H9 (cell line): Measurements from ENCODE around the gene PHKA1. TPM values are rescaled to one million over a fixed set of nuclear protein-coding genes. Genes with fewer than 3 reads are reported as not detected.
"Not testable (repeated sequence)": the region's sequence is repeated elsewhere in the genome, so short reads cannot be mapped to it uniquely, and the experiment has no call there.

ENCODE experiments used
- DNase-seq: peaks from one replicate; pipeline ENCODE4 v3.0.0-alpha.2; 2017
- H2AFZ ChIP-seq: one replicate; pipeline ENCODE4 v1.6.1; 2013; ENCODE audit warnings: mild to moderate bottlenecking, low read length, control low read depth, moderate library complexity
- H2AK5ac ChIP-seq: 2 replicates; pipeline ENCODE4 v1.6.1; 2013; ENCODE audit warnings: low read length, control low read depth, mixed read lengths; ENCODE audit not compliant: insufficient read length
- H2BK120ac ChIP-seq: one replicate; pipeline ENCODE4 v1.6.1; 2013; ENCODE audit warnings: low read depth, mild to moderate bottlenecking, low read length, control low read depth, inconsistent platforms; ENCODE audit not compliant: poor library complexity, severe bottlenecking
- H2BK12ac ChIP-seq: 2 replicates; pipeline ENCODE4 v1.6.1; 2013; ENCODE audit warnings: low read length, control low read depth, mixed read lengths, low read depth; ENCODE audit not compliant: insufficient read length
- H2BK15ac ChIP-seq: 2 replicates; pipeline ENCODE4 v1.6.1; 2013; ENCODE audit warnings: low read depth, low read length, control low read depth
- H2BK20ac ChIP-seq: one replicate; pipeline ENCODE4 v1.6.1; 2013; ENCODE audit warnings: low read depth, mild to moderate bottlenecking, low read length, control low read depth, inconsistent platforms; ENCODE audit not compliant: poor library complexity, severe bottlenecking
- H2BK5ac ChIP-seq: 2 replicates; pipeline ENCODE4 v1.6.1; 2013; ENCODE audit warnings: low read length, control low read depth, mixed read lengths; ENCODE audit not compliant: insufficient read length
- H3K14ac ChIP-seq: 2 replicates; pipeline ENCODE4 v1.6.1; 2013; ENCODE audit warnings: low read length, control low read depth; ENCODE audit not compliant: insufficient read depth
- H3K18ac ChIP-seq: 2 replicates; pipeline ENCODE4 v1.6.1; 2013; ENCODE audit warnings: low read depth, mild to moderate bottlenecking, mixed read lengths, low read length, control low read depth; ENCODE audit not compliant: insufficient read length
- H3K23ac ChIP-seq: 2 replicates; pipeline ENCODE4 v1.6.1; 2013; ENCODE audit warnings: low read length, control low read depth, mixed read lengths, low read depth; ENCODE audit not compliant: insufficient read length
- H3K23me2 ChIP-seq: 2 replicates; pipeline ENCODE4 v1.6.1; 2013; ENCODE audit warnings: low read depth, mild to moderate bottlenecking, mixed read lengths, low read length, control low read depth; ENCODE audit not compliant: insufficient read length, poor library complexity, severe bottlenecking
- H3K27ac ChIP-seq: 2 replicates; pipeline ENCODE4 v1.5.1; 2013; ENCODE audit warnings: low read length, control low read depth, mixed read lengths, low read depth; ENCODE audit not compliant: insufficient read length
- H3K27me3 ChIP-seq: 2 replicates; pipeline ENCODE4 v1.6.1; 2013; ENCODE audit warnings: low read length, control low read depth, inconsistent platforms; ENCODE audit not compliant: insufficient read depth
- H3K4ac ChIP-seq: 2 replicates; pipeline ENCODE4 v1.6.1; 2013; ENCODE audit warnings: low read depth, mild to moderate bottlenecking, control low read depth, inconsistent platforms, low read length, moderate library complexity
- H3K4me1 ChIP-seq: 2 replicates; pipeline ENCODE4 v1.6.1; 2013; ENCODE audit warnings: low read length, control low read depth, inconsistent platforms; ENCODE audit not compliant: insufficient read depth
- H3K4me2 ChIP-seq: 2 replicates; pipeline ENCODE4 v1.6.1; 2013; ENCODE audit warnings: low read length, control low read depth, mixed read lengths; ENCODE audit not compliant: insufficient read length, insufficient read depth
- H3K56ac ChIP-seq: 2 replicates; pipeline ENCODE4 v1.6.1; 2013; ENCODE audit warnings: low read depth, mild to moderate bottlenecking, mixed read lengths, low read length, control low read depth; ENCODE audit not compliant: insufficient read length
- H3K79me1 ChIP-seq: 2 replicates; pipeline ENCODE4 v1.6.1; 2013; ENCODE audit warnings: low read depth, mild to moderate bottlenecking, moderate library complexity, low read length, control low read depth, inconsistent platforms; ENCODE audit not compliant: insufficient read depth, poor library complexity, severe bottlenecking
- H3K79me2 ChIP-seq: 2 replicates; pipeline ENCODE4 v1.6.1; 2013; ENCODE audit warnings: low read length, control low read depth, inconsistent platforms; ENCODE audit not compliant: insufficient read depth
- H3K9ac ChIP-seq: 2 replicates; pipeline ENCODE4 v1.6.1; 2013; ENCODE audit warnings: low read length, control low read depth, mixed read lengths; ENCODE audit not compliant: insufficient read length; ENCODE audit errors: extremely low read depth
- H3K9me3 ChIP-seq: one replicate; pipeline ENCODE4 v1.6.1; 2013; ENCODE audit warnings: low read depth, low read length, inconsistent platforms; ENCODE audit not compliant: control insufficient read depth
- H3T11ph ChIP-seq: one replicate; pipeline ENCODE4 v1.6.1; 2013; ENCODE audit warnings: mild to moderate bottlenecking, low read length, control low read depth, inconsistent platforms
- H4K20me1 ChIP-seq: one replicate; pipeline ENCODE4 v1.6.1; 2013; ENCODE audit not compliant: control insufficient read depth, insufficient read length, insufficient read depth
- H4K5ac ChIP-seq: 2 replicates; pipeline ENCODE4 v1.6.1; 2013; ENCODE audit warnings: low read depth, mild to moderate bottlenecking, mixed read lengths, low read length, control low read depth; ENCODE audit not compliant: insufficient read length
- H4K8ac ChIP-seq: replicated peaks from 2 replicates; pipeline ENCODE4 v1.6.1; 2013; ENCODE audit warnings: low read length, control low read depth, mixed read lengths, low read depth; ENCODE audit not compliant: insufficient read length
- H4K91ac ChIP-seq: 2 replicates; pipeline ENCODE4 v1.6.1; 2013; ENCODE audit warnings: low read depth, mild to moderate bottlenecking, moderate library complexity, mixed read lengths, low read length, control low read depth; ENCODE audit not compliant: insufficient read length
- H3K27ac Mint-ChIP-seq, 3 experiments: 2 replicates in 2 of 3; 3 replicates in 1 of 3; pipeline ENCODE4 v1.8.0; 2020 to 2021; ENCODE audit warnings: mixed read lengths in 3 of 3, mild to moderate bottlenecking in 1 of 3, moderate library complexity in 1 of 3
- H3K27me3 Mint-ChIP-seq: 2 replicates; pipeline ENCODE4 v1.8.0; 2021; ENCODE audit warnings: low read depth, mild to moderate bottlenecking, moderate library complexity, mixed read lengths
- H3K36me3 Mint-ChIP-seq, 3 experiments: 2 replicates in 2 of 3; 3 replicates in 1 of 3; pipeline ENCODE4 v1.8.0; 2020 to 2021; ENCODE audit warnings: low read depth in 3 of 3, mixed read lengths in 3 of 3; ENCODE audit not compliant: insufficient read depth in 1 of 3
- H3K4me1 Mint-ChIP-seq, 2 experiments: 2 replicates each; pipeline ENCODE4 v1.8.0; 2020; ENCODE audit warnings: mixed read lengths in 2 of 2
- H3K4me3 Mint-ChIP-seq, 2 experiments: 2 replicates in 1 of 2; 3 replicates in 1 of 2; pipeline ENCODE4 v1.8.0; 2020 to 2021; ENCODE audit warnings: mild to moderate bottlenecking in 2 of 2, mixed read lengths in 2 of 2, moderate library complexity in 1 of 2
- H3K9me3 Mint-ChIP-seq, 2 experiments: 2 replicates in 1 of 2; 3 replicates in 1 of 2; pipeline ENCODE4 v1.8.0; 2020; ENCODE audit warnings: mild to moderate bottlenecking in 2 of 2, mixed read lengths in 2 of 2, moderate library complexity in 1 of 2
- WGBS: extraction: QIAGEN DNeasy Blood & Tissue Kit; methylation state at CpG from one replicate; pipeline ENCODE4 v1.1.7; 2013; ENCODE audit warnings: missing lambda C conversion rate, low lambda C conversion rate, mixed read lengths; ENCODE audit not compliant: insufficient read length; ENCODE audit errors: extremely low coverage; 5-methylcytosine and 5-hydroxymethylcytosine counted together
- total RNA-seq: library from RNA; stranded (reverse); gene quantifications from 2 replicates; pipeline ENCODE4 v1.2.1, GENCODE V29; 2021

Gene PHKA1
- total RNA-seq, 1 experiment from 2014 or later, result 6.6 TPM

GRCh38 chrX:72669508-72669907 is 44.6 kb downstream of the PHKA1 start:
- H3K14ac ChIP-seq, H3K9ac ChIP-seq, H4K5ac ChIP-seq, H3K56ac ChIP-seq, H2AK5ac ChIP-seq, H3K4me2 ChIP-seq, H3K79me2 ChIP-seq, H3K4me3 Mint-ChIP-seq, H3K9me3 ChIP-seq, H2BK120ac ChIP-seq, H3K27ac Mint-ChIP-seq, H3K4me1 Mint-ChIP-seq, H2AFZ ChIP-seq, H3K27me3 ChIP-seq, H3K27ac ChIP-seq, H3K79me1 ChIP-seq, H4K20me1 ChIP-seq, H2BK15ac ChIP-seq, H2BK5ac ChIP-seq, H3K23ac ChIP-seq, H3T11ph ChIP-seq, H2BK12ac ChIP-seq, H3K23me2 ChIP-seq, H2BK20ac ChIP-seq, DNase-seq, H3K18ac ChIP-seq, H3K4me1 ChIP-seq, H3K4ac ChIP-seq, H4K8ac ChIP-seq, H4K91ac ChIP-seq, H3K27me3 Mint-ChIP-seq: not testable (repeated sequence)
- H3K36me3 Mint-ChIP-seq, result peaks cover 0 to 13% (median 5%) of the 10 kb centered on the region in 3 experiments; a peak in 4 of 7 replicates
- peaks cover 35 to 40% of the 10 kb centered on the region in 2 experiments for H3K9me3 Mint-ChIP-seq
- WGBS, result no CpG with 5 or more reads among the region's 5 CpGs
